Testis (tissue), 2 donors: Measurements from ENCODE around the gene CTXND1.

Source experiments
- CTCF ChIP-seq, 3 experiments: fragments of 450-650 bp in 2 of 3; fragments of 200-600 bp in 1 of 3; sonication (generic) in 1 of 3; IDR thresholded peaks; one replicate each; pipeline ENCODE4 v1.5.1; 2016 to 2019; ENCODE audit warnings: antibody characterized with exemption in 3 of 3, mild to moderate bottlenecking in 2 of 3, moderate library complexity in 1 of 3
- POLR2A ChIP-seq: fragments of 450-650 bp; IDR thresholded peaks from one replicate; pipeline ENCODE4 v1.6.1; 2017; ENCODE audit warnings: antibody characterized with exemption, mild to moderate bottlenecking, moderate library complexity

GRCh38 chr15:80194186-80194585, 57.8 kb downstream of the CTXND1 start:
- TF ChIP-seq CTCF (IDR thresholded peaks at IDR 0.05) (no peak), POLR2A (no peak)
